Left lobe of liver (tissue), 2 donors: ENCODE data around the gene UFSP2. TPM values are rescaled to one million over a fixed set of nuclear protein-coding genes. Genes with fewer than 3 reads are reported as not detected.

Experiments
- ATAC-seq: fragments of 200-7000 bp; cut with Tn5 transposase; one replicate; pipeline ENCODE4 v1.9.1; 2020; ENCODE audit warnings: mild to moderate bottlenecking, moderate library complexity
- DNase-seq: peaks from one replicate; pipeline ENCODE4 v3.0.0-alpha.2; 2020; ENCODE audit warnings: low spot score
- total RNA-seq: library from RNA; stranded (reverse); gene quantifications from one replicate; pipeline ENCODE4 v1.2.1, GENCODE V29; 2021
- donor health status: DM: no; HTN: no; CAD: no; lungs with moderate emphysema.
- donor health status: DM: no; HTN: yes; CAD: no.

Gene UFSP2
- total RNA-seq, 1 donor from 2014 or later, result 16.9 TPM

DNA sequence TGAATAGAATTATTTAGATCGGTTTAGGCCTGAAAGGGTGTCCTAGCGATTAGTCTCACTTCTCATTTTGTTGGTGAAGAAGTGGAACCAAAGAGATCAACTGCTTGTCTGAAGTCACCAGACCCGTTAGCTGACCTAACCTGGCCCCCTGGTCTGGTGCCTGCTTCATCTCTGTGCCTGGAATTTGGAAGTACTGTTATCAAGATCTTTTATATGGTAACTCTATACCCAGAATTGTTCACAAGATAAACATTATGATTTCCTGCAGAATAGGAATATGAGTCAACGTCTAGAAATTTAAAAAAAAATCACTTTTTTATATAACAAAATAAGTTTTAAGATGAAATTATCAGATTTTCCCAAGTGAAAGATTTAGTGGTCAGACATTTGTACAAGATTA, 67.2 kb downstream of the UFSP2 start:
- DNase-seq (no peak), ATAC-seq (no peak)

- ATAC-seq (no peak), DNase-seq (no peak)
These were observed 67.9 kb downstream of the UFSP2 start for GRCh38 chr4:185357733-185358440.

- ATAC-seq, result no peak
These were observed 68.6 kb downstream of the UFSP2 start for GRCh38 chr4:185357211-185357610.

DNA sequence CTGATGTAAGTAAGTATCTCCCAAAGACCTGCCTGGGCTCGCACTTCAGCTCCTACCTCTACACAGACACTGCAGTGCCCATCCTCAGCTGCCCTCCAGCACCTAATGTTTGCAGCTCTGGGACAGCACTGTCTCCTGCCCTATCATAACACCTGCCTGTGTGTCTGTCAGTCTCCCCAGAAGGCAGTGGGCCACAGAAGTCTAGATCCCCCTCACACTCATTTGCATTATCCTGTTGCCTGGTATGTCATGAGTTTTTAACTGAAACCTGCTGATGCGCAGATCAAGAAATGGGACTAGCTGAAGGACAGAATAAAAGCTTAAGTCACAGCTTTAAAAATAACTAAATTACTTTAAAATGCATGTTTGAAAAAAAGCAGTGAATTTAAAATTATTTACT, 73.0 kb downstream of the UFSP2 start:
- ATAC-seq (no peak), DNase-seq (no peak)

More at GRCh38 chr4:185357211-185357610, 68.6 kb downstream of the UFSP2 start:
- no peak for DNase-seq

- no peak for ATAC-seq
- no peak for DNase-seq
These were observed 73.6 kb downstream of the UFSP2 start for GRCh38 chr4:185352202-185352601.

DNA sequence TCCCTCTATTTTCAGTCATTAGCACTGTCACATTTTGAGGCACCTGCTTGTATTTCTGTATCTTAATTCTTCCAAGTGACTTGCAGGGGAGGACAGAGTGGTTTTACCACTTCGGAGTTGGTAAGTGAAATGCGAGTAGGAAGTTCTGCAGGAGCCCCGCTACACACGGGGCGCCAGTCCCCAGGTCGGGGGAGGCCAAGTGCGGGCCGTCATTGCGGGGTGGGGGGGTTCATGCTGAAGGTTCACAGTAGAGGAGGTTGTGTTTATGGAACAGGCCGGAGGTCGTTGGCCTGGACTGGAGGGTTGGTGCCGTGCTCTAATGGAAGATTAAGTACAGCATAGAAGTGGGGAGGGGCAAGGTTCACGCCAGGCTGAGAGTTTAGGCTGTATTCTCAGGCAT, 74.1 kb downstream of the UFSP2 start:
- DNase-seq (no peak), ATAC-seq (no peak)

Other genes with a start within 250 kb of the UFSP2 start
- gene CFAP97, start 222.0 kb downstream of the UFSP2 start, total RNA-seq, result 11.3 TPM
- gene SNX25, start 216.4 kb downstream of the UFSP2 start, total RNA-seq, result 11.4 TPM
- gene LRP2BP, start 30.0 kb downstream of the UFSP2 start, total RNA-seq, result 0.23 TPM
- 5.7 TPM for gene ANKRD37, start 29.1 kb downstream of the UFSP2 start, total RNA-seq
- 0.30 TPM for gene CCDC110, start 45.8 kb upstream of the UFSP2 start, total RNA-seq
- 1.7 TPM for gene PDLIM3, start 109.5 kb upstream of the UFSP2 start, total RNA-seq